Activated naive CD4-positive, alpha-beta T cell (primary cell): ENCODE measurements around the gene GTPBP10.

Experiments used
- DNase-seq, 4 experiments: peaks; one replicate each; lab custom pipeline; 2025; lab: John Stamatoyannopoulos, UW

GTPBP10 gene

DNA sequence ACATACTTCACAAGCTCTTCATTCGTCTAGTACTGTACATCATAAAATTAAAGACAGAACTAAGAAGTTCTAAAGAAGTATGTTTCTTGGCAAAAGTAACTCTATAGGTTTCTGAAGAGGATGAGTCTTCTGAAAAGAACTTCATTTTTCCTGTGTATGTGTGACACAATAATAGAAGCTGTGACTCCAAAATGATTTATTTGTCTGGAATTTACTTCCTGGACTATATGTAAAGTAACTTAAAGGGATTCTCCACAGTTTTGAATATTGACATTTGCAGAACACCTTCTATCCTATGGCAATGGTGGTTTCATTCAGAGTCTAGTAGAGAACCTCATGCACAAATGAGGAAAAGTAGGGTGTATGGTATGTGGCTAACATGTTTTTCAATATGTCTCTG lies 36.9 kb downstream of the GTPBP10 start:
- DNase-seq = no peak

DNA sequence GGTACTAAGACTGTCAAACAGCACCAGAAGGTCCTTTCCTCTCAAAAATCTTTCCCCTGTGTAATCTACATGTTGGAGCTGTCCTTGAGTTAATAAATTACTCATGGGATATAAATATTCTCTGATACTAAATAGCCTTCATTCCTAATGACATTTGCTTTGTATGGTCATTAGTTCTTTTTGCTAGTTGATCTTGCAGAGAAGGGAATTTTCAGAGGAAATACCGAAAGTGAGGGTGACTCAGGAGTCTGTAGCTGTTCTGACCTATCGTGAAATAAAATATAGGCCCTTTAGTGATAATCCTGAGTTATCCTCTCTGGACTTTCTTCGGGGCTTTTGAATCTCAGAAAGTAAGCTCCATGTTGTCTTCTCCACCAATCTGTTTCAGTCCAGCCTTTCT lies 37.3 kb downstream of the GTPBP10 start:
- no peak for DNase-seq

DNA sequence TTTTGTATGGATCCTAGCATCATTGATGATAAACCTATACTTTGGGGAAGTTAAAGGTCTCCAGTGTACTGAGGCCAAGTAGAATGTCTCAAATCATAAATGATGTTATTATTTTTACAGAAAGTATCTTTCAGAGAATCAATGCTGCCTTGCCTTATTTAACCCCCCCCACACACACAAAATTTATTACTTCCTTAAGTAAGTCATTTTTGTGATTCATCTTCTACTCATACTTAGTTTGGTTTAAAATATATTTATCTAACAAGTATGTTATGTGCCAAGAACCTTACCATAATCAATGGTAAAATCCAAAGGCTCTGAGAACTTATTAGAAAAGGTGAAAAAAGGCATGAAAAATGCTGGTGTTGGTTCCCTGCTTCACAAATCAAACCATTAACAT lies 37.9 kb downstream of the GTPBP10 start:
- no peak for DNase-seq

DNA sequence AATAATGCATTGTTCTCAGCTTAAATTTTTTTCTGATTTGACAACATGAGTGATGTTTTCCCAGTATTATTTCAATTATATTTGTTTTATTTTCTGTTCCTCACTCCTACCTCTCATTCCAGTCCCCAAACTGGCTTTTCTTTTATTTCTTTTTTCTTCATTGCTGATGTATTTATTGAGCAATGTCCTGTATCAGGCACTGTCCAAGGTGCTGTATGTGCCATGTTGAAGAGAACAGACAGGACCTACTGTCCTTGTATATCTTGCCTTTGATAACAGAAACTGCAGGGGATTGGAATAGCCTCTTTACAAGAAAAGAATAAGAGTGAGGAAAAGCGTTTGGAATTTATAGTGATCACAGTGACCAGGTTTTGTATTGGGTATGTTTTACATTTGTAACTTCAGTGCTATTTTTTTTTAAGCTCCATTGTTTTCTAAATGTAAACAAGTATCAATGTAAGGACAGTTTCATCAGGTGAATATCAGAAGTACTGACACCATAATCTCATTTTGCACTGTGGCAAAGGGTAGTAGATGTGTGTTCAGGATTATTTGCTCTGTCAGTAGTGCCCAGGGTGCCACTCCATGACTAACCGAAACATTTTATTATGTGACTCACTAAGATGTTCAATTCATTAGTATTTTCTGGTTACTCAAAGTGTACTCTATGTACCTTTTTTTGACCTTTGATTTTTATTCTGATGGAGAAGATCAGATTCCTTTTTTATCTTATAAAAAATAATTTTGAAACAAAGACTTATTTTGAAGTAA lies 41.1 kb downstream of the GTPBP10 start:
- no peak for DNase-seq

DNA sequence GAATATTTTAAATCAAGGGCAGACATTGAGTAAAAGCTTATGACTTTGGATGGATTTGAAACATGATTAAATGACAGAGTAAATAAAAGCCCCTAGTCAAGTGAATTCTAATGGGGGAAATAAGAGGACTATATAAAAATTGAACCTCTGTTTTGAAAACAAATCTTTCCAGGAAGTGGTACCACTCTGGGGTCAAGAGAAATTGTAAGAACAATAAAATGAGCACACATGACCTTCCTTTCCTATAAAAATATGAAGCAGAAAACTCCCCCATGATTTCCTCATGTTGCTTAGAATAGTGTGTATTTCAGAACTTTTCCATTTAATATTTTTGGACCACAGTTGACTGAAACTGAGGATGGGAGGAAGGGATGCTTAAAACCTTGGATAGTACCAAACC lies 44.4 kb downstream of the GTPBP10 start:
- no peak for DNase-seq

DNA sequence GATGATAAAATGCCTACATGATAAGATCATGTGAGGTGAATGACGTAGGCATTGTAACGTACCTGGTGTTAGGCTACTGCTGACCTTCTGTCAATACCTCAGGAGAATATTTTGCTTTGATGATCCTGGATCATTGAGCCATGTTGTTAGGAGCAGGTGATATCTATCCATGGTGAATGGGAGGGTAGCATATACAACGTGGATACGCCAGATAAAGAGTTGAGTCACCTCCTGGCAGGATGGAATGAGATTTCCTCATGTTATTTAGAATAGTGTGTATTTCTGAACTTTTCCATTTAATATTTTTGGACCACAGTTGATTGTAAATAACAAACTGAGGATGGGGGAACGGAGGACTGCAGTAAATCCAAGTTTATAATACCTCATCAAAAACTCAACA lies 45.0 kb downstream of the GTPBP10 start:
- no peak for DNase-seq

DNA sequence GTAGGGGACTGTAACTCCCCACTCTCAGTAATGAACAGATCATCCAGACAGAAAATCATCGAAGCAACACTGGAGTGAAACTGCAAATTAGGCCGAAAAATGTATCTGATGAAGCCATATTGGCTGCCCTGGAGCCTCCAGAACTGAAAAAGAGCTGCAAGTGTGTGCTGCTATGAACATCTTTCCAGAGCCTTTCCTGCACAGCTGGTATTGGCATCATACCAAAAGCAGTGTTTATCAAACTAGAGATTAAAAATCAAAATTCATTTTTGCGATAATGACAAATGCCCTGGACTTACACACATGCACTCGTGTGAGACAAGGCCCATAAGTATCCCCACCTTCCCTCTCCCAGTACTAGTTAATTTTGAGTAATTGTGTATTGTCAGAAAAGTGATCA lies 49.9 kb downstream of the GTPBP10 start:
- no peak for DNase-seq

DNA sequence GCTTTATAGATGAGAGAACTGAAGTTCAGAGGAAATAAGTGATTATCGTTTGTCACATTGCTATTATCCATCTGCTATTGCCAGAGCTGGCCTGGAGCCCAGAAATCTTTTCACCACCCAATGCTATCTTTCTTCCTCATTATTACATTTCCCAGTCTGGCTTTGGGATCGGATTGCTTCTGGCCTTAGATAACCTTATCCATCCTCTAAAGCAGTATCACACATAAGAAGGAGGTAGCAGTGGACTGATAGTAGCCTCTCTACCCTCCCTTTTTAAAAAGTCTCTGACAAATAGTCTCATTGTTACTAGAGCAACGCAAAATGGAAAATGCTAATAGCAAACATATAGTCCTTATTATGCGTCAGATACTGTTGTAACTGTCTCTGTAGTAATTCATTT lies 55.5 kb downstream of the GTPBP10 start:
- DNase-seq = no peak

DNA sequence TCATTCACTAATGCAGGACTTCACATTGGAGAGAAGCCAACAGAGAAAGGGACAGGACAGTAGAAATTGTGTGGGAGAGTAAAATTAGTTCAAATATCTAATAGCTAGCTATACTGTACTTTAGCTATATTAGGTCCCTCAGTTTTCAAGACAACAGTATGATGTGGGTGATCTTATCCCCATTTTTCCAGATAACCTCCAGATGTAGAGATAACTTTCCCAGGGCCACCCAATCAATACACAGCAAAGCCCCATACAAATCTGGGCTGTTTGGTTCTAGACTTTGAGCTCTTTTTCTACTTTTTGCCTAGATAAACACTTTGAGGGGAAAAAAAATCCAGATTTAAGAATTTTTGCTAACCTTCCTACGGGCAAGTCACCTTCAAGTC lies 56.3 kb downstream of the GTPBP10 start:
- no peak for DNase-seq

DNA sequence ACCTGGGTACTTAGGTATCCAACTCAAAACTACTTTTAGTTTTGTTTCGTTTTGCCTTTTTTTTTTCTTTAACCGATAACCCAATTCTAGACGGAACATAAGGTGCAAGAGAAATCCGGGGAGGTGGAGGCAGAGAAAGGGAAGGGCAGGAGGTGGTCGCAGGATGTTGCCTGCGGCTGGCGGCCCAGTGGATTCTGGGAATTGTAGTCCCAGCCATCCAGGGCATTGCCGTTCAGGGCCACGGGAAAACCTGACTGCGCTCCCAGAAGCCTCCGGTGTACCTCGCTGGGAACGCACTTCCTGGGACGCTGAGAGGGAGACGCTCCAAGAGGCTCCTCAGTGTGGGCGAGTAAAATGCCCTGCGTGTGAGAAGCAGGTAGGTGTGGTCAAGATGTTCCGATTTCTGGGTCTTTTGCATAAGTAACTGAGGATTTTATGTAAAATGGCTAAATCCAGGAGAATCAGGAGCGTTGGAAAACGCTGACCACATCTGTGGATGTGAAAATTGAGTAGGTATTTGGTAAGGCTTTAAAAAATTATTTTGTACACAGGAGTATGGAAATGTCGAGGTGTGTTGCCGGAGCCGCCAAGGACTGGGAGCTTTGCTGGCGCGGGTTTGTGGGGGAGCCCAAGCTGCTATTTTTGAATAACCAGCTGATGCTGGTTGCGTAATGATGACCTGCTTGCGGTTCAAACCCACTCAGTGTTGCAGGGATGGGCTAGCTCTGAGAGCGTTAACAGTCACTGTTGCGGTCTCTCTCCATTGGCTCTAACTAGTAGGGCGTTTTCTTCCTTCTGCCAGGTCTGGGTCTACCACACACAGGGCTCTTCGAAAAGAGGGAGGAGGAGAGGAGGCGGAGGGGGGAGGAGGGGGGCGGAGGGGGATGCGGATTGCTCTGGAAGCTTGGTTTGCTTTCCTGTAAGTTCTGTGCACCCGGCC lies 56.9 kb downstream of the GTPBP10 start, which contains the start of gene CLDN12:
Gene CLDN12 (plus strand): TSS at position 288 of the 940 bp plus-strand sequence. CDS start 9,216 bp downstream, outside the sequence.
- peak; percentile 10 to 44 (median 16) for DNase-seq

DNA sequence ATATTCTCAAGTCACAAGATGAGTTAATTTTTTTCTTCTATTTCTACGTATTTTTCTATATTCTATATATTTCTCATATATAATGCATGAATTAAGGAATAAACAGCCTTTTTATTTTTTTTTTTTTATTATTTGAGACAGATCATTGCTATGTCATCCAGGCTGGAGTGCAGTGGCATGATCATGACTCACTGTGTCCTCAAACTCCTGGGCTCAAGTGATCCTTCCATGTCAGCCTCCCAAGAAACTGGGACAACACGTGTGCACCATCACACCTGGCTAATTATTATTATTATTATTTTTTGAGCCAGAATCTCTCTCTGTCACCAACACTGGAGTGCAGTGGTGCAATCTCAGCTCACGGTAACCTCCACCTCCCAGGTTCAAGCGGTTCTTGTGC lies 58.3 kb downstream of the GTPBP10 start:
- DNase-seq = no peak

DNA sequence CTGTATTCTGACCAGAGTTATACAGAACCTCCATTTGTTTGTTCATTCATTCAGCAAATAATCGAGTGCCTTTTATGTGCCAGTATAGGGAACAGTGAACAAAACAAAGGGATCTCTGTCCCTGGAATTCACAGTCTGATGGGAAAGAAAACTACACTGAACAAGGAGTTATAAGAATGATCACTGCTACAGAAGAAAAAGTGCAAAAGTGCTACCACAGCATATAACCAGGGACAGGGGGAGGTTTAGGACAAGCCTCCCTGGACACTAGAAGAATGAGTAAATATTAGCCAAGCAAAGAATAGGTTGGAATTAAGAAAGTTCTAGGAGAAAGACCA lies 60.9 kb downstream of the GTPBP10 start:
- DNase-seq = no peak

DNA sequence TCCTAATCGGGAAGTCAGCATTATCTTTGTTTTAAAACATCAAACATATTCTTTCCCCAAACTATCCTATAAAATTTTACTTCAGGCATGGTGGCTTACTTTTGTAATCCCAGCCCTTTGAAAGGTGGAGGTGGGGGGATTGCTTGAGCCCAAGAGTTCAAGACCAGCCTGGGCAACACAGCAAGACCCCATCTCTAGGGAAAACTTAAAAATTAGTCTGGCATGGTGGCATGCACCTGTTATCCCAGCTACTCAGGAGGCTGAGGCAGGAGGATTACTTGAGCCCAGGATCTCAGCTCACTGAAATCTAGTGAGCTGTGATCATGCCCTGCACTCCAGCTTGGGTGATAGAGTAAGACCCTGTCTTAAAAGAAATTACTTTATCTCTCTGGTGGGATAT lies 61.6 kb downstream of the GTPBP10 start:
- DNase-seq = no peak

DNA sequence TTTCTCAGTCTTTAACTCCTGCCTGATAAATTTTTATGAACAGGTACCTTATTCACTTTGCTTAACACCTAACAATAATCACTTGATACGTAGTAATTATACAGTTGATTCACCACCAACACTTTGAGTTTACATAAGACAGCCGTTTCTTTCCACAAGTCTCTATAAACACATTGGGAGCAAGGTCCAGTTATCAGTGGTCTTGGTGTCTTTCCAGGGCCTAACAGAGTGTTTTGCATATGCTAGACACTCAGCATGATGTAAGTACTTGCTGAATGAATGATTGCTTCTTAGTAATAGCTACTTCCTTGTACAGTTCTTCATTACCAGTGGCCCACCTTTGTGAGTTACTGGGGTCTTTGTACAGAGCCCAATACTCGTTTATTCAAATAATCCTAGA lies 63.2 kb downstream of the GTPBP10 start:
- no peak for DNase-seq

DNA sequence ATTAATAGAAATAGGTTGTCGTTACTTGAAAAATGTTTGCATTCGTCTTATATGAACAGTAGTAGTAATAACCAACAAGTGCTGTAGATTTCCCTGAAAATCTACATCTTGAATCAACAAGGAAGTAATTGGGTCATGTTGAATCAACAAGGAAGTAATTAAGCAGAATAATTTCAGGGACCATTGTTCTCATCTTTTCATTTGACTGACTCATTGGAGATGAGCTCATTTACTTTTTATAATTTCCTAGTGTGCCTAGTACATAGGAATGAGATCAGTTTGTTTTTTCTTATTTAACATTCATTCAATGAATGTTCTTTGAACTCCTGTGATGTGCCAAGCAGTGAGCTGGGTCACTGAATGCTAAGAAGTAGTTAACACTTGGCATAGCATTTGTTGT lies 65.0 kb downstream of the GTPBP10 start:
- DNase-seq = no peak

DNA sequence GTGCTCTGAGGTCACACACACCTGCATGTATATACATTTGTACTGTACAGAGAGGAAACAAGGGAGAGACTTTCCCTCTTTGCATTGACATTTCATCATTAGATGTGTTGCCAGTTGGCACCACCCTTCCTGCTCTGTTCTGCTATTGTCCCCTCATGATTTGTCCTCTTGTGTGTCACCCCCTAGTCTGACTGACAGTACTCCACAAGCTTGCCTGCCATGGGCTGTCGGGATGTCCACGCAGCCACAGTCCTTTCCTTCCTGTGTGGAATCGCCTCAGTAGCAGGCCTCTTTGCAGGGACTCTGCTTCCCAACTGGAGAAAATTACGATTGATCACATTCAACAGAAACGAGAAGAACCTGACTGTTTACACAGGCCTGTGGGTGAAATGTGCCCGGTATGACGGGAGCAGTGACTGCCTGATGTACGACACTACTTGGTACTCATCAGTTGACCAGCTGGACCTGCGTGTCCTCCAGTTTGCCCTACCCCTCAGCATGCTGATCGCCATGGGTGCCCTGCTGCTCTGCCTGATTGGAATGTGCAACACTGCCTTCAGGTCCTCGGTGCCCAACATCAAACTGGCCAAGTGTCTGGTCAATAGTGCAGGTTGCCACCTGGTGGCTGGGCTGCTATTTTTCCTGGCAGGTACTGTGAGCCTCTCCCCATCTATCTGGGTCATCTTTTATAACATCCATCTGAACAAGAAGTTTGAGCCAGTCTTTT lies 66.1 kb downstream of the GTPBP10 start:
- DNase-seq = peak in 1 of 4 experiments; percentile 0

DNA sequence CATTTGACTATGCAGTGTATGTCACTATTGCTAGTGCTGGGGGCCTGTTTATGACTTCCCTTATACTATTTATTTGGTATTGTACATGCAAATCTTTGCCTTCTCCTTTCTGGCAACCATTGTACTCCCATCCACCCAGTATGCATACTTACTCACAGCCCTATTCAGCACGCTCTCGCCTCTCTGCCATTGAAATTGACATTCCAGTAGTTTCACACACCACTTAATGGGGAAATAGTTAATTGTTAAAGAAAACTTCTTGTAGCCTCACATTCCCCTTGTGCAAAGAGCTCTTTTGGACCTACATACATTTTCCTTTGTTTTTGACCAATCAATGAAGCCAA lies 66.6 kb downstream of the GTPBP10 start:
- DNase-seq = no peak

DNA sequence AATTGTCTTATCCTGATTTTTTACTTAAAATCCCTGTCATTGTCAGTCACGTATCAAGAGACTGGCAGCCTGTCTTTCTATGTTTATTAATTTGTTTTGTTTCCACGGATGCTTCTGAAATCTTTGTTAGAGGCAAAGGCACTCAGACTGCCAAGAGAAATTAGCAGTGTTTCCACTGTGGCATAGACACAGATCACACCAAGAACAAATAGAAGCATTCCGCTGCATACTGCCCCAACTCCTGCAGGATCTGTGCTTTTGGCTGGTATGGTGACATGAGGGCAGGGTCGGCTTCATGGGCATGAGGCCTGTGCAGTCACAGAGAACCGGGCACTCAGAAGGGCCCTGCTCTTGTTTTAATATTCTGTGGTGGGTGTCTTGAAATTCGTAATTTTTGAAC lies 75.1 kb downstream of the GTPBP10 start:
- no peak for DNase-seq

DNA sequence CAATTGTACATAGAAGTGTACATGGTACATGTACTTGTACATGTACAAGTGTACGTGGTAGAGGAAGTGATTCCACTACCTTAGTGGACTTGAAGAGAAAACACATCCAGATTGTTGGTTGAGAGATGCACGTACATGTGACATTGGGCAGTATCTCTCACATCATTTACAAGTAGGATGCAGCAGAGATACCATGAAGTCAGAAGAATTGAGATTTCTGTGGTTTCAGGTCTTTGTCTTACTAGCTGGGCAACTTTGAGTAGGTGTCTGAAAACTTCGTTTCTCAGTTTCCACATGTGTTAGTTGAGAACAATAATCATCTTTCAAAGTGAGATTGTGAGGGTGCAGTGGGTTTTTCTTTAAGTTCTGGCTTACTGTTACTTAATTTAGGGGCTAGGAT lies 78.2 kb downstream of the GTPBP10 start:
- no peak for DNase-seq

DNA sequence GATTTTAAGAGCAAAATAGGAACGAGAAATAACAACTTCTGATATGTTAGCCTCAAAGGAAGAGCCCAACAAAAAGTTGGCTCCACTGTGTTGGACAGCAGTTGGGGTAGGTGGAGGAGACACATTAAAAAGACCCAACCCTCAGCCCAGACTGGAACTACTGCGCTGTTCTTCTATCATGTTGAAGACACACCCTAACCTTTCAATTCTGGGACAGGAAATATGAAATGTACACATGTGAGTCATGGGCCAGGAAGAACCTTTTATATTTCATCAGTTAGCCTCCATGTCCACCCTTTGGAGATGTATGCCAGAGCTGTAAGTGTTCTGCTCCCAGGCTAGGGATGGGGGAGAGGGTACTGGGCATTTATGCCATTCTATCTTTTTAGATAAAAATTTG lies 78.9 kb downstream of the GTPBP10 start:
- no peak for DNase-seq

DNA sequence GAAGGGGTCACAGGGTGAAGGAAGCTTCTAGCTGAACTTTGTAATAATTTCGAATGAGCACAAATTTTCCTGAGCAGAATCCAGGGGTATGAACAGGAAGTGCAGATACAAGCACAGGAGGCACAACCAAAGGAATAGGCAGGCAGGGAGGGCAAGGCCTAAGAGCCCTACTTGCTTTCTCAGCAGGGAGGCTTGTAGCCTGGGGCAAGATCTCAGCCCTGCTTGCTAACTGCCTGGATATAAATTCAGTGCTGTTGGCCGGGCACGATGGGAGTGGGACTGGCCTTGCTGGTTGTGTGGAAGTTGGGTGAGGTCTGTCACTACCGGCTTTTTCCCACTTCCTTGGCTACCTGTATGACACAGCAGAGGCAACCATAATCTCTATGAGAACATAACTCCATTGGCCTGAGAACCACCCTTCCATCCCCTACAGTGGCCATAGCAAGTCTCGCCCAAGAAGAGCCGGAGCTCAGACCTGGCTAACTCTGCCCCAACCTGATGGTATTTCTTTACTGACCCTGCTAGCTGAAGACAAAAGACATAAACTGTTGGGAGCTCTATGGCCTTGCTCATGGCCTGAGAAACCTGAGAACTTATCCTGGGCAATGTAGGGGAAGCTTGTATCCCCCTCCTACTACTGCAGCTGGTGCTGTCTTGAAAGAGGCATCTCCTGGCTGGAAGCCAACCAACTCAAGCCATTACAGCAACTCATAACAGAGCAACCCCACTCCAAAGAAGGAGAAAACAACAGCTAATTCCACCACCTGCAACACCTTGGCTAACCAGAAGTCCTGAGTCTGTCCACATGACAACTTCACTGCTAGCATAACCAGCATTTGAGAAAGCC lies 84.3 kb downstream of the GTPBP10 start:
- DNase-seq = no peak

DNA sequence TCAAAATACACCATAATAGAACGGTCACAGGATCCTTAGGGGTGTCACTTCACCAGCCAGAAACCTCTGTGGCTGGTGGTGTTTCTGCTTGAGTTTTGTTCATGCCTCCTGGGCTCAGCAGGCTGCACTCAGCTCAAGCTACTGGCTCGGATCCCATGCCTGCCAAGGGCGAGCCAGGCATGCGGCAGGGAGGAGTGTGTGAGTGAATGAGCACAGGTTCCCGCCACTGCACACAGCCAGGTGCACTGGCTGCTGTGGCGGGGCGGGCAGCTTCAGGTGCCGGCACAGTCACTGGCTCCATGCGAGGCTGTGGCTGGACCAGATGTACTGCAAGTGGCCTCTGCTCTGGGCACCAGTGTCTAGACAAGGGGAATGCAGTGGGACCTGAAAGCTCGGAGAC lies 86.2 kb downstream of the GTPBP10 start:
- no peak for DNase-seq
